Measurements from ENCODE around the gene BRD3. TPM values are rescaled to one million over a fixed set of nuclear protein-coding genes. Genes with fewer than 3 reads are reported as not detected.

Gene BRD3
- total RNA-seq, 1 experiment from 2014 or later: 3.8 TPM

DNA sequence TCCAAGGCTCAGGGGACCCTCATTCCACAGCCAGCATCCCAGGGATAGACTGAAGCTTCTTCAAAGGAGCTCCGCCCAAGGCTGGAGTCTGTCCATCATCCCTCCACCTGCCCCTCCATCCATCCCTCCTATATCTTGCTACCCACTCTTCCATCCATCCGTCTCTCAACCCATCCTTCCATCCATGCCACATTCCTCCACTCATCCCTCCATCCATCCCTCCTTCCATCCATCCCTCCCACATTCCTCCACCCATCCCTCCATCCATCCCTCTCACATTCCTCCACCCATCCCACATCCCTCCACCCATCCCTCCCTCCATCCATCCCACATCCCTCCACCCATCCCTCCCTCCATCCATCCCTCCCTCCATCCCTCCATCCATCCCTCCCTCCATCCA, 70.2 kb downstream of the BRD3 start:
- H3K9me3 ChIP-seq (replicated peaks): no peaks in the 10 kb centered on the region
- no peaks in the 10 kb centered on the region for H3K27me3 ChIP-seq (replicated peaks)
- no peak overlapping the region for H3K27ac ChIP-seq
- no peak overlapping the region for H3K4me3 ChIP-seq
- peaks cover 30% of the 10 kb centered on the region for H3K4me1 ChIP-seq (replicated peaks)
- no peaks in the 10 kb centered on the region for H3K36me3 ChIP-seq
- no peak for DNase-seq (ENCODE audit: low read depth in 1 of 2, low spot score in 2 of 2)

DNA sequence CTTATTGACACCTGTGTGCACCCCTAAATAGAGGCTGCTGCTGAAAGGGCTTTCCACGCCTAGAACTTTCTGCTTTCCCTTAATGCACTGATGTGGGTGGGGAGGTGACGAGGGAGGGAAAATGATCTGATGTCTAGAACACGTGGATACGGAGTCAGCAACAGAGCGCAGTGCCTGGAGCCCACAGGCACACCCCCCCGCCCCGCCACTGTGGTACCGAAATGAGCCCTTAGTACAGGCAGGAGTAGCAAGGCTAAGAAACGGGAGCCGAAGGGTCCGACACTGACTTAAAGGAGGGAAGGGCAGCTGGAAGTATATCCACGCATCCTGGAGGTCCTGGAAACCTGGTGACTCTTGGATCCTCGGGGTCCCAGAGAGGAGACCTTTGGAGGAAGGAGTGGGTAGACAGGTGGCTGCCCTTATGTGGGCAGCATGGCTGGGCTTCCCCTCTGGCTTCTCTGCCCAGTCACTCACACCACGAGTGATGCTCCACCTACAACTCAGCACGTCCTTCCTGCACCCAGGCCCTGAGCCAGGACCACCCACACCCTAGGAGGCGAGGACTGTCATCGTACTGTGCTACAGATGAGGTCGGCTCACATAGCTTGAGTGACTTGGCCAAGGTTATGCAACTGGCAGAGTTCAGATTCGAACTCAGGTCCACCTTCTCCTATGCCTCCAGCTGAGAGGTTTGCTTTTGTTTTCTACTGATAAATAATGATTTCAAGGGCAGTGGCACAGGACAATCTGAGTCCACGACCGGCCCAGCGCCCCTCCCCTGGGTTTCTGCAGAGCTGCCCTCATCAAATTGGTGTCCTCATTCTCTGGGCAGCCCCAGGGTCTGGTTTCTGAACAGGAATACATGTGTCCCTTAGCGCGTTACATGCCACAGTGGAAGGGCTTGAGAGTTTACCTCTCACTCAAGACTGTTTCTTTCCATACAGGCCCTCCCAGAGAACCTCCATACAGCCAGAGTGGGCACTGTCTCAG, 71.0 kb downstream of the BRD3 start:
- Histone ChIP-seq H3K9me3 (replicated peaks) (0 out of 2 replicates have a peak, but pooled peaks cover 6% of the 10 kb centered on the region), H3K4me3 (no peak overlapping the region)
- no peak for DNase-seq (ENCODE audit: low read depth in 1 of 2, low spot score in 2 of 2)

DNA sequence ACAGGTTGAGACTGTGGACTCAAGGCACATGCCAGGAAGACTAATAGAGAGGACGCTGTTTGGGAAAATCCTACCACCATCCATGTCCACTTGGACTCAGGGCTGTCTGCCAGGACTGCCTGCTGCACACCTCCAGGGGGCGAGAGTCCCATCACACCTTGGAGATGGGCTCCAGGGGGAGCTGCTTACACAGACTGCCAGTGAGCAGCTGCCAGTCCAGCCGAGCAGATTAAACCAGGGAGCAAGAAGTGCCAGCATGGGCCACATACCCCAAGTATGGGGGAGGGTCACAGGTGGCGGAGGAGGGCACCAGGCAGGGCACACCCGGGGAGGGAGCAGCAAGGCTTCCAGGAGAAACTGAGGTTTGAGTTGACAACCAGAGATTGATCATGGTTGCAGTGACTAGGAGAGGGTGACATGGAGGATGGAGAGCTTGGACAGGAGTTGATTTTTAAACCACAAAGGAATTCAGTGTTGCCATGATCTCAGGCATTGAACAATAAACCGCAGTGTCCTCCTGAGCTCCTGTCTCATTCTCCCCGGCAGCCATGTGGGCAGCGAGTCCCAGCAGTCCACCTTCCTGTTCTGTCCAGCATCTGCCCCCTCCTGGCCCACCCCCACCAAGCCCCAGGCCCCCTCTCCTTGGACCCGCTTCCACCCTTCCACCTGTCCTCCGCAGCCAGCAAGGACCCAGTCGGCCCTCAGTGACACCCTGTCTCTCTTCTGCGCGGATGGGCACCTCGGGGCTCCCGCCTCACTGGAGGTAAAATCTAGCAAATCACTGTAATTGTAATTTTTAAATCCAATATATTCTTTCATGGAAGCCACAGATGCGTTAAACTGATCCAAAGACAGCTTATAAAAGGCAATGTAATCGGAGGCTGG, 72.6 kb downstream of the BRD3 start:
- no peak for DNase-seq (ENCODE audit: low read depth in 1 of 2, low spot score in 2 of 2)
- Histone ChIP-seq H3K4me3 (no peak overlapping the region), H3K27ac (no peak overlapping the region), H3K27me3 (replicated peaks) (no peaks in the 10 kb centered on the region), H3K9me3 (replicated peaks) (0 out of 2 replicates have a peak, but pooled peaks cover 9% of the 10 kb centered on the region), H3K4me1 (replicated peaks) (peaks cover 36% of the 10 kb centered on the region), H3K36me3 (peaks cover 21% of the 10 kb centered on the region)

More for the DNA sequence above, 71.0 kb downstream of the BRD3 start:
- no peaks in the 10 kb centered on the region for H3K27me3 ChIP-seq (replicated peaks)
- H3K36me3 ChIP-seq: peaks cover 6% of the 10 kb centered on the region
- no peak overlapping the region for H3K27ac ChIP-seq
- peaks cover 30% of the 10 kb centered on the region for H3K4me1 ChIP-seq (replicated peaks)

DNA sequence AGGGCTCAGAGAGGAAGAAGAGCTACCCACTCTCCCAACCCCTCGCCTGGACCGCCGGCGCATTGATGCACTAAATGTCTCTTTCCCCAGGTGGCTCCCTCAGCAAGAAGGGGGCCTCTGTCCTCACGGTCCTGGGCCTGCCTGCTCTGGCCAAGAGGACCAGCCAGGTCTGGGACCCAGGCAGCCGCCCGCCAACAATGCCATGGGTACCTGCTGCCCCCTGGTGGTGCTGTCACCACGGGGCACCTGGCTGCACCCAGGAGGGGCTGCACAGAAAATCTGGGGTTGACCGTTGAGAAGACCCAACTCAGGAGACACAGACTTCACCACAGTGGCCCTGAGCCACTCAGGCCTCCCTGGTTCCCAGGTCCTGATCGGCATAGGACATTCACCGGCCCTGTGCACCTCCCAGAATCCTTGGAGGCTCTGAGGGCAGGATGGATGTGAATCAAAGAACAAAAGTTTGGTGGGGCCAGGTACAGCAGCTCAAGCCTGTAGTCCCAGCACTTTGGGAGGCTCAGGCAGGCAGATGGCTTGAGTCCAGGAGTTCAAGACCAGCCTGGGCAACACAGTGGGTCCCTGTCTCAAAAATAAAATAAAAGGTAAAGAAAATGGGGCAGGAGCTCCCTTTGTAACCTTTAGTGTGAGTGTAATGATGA, 73.3 kb downstream of the BRD3 start:
- peaks cover 43% of the 10 kb centered on the region for H3K4me1 ChIP-seq (replicated peaks)
- H3K36me3 ChIP-seq: peaks cover 28% of the 10 kb centered on the region
- no peaks in the 10 kb centered on the region for H3K27me3 ChIP-seq (replicated peaks)
- H3K9me3 ChIP-seq (replicated peaks): 0 out of 2 replicates have a peak, but pooled peaks cover 9% of the 10 kb centered on the region
- peak; percentile 71 to 77 for DNase-seq (ENCODE audit: low read depth in 1 of 2, low spot score in 2 of 2)
- no peak overlapping the region for H3K27ac ChIP-seq
- H3K4me3 ChIP-seq: no peak overlapping the region

DNA sequence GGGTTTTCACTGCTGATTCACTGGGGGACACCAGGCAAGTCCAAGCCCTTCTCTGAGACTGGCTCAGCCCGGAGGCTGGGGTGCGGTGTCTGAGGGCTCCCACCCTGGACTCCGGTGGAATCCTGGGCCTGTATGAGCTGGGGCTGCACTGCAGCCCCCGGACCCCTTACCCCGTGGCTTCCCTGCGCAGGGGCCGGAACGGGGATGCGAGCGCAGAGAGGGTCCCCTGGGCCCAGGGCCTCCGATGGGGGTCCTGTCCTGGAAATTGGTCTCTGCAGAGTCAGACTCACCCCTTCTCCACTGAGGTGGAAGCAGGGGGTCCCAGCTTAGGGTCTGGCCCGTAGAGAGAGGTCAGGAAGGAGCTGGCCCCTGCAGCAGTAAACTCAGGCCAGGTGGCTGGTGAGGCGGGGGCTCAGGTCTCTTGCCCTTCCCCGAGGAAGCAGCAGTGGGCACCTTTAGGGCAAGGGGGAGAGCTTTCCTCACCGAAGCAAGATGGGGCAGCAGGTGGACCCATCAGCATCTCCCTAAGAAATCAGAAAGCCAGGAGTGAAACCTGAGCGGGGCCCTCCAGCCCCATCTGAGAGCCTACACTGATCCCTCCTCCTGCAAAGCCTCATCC, 74.1 kb downstream of the BRD3 start:
- Histone ChIP-seq H3K4me1 (replicated peaks) (peaks cover 43% of the 10 kb centered on the region), H3K9me3 (replicated peaks) (0 out of 2 replicates have a peak, but pooled peaks cover 9% of the 10 kb centered on the region), H3K27ac (peak overlapping the region; percentile 80; the same call in 1 of the 2 replicates), H3K4me3 (peak overlapping the region; percentile 99), H3K36me3 (peaks cover 30% of the 10 kb centered on the region), H3K27me3 (replicated peaks) (no peaks in the 10 kb centered on the region)
- DNase-seq (ENCODE audit: low read depth in 1 of 2, low spot score in 2 of 2): no peak

DNA sequence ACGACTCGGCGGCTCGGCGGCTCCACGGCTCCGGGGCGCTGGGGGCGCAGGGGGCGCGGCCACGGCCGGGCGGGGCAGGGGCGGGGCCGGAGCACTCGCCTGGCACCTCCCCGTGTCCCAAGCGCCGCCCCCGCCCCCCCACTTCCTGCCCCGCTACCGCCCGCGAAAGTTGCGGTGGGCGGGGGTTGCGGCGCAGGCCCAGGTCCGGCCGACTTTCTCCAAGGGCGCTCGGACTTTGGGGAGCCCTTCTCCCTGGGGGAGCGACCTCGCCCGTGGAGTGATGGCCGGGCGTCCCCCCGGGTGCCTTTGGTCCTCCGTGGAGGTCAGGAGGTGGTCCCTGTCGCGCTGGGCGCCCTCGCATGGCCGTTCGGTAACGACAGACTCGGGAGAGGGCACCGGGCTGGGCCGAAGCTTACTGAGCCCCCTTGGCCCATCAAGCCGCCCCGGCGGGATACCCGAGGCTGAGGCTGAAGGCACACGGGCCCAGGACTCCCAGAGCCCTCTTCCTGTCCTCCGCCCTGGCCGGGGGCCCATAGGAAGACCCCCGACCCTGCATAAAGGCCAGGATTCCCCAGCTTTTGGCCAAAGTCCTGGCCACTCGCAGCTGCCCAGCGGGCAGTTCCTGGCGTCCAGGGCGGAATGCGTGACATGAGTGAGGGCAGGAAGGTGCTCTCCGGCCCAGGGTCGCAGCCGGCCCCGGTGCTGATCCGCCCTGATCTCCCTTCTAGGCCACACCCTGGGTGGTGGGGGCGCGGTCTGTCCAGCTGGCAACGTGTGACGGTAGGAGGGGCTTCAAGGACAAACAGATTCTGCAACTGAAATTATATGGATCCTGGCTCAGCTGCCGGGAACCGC, 74.8 kb downstream of the BRD3 start:
- H3K27me3 ChIP-seq (replicated peaks): no peaks in the 10 kb centered on the region
- H3K4me3 ChIP-seq: peak overlapping the region; percentile 99
- 0 out of 2 replicates have a peak, but pooled peaks cover 9% of the 10 kb centered on the region for H3K9me3 ChIP-seq (replicated peaks)
- peaks cover 37% of the 10 kb centered on the region for H3K36me3 ChIP-seq
- peak; percentile 85 to 91 for DNase-seq (ENCODE audit: low read depth in 1 of 2, low spot score in 2 of 2)
- H3K4me1 ChIP-seq (replicated peaks): peaks cover 43% of the 10 kb centered on the region
- H3K27ac ChIP-seq: peak overlapping the region; percentile 80

DNA sequence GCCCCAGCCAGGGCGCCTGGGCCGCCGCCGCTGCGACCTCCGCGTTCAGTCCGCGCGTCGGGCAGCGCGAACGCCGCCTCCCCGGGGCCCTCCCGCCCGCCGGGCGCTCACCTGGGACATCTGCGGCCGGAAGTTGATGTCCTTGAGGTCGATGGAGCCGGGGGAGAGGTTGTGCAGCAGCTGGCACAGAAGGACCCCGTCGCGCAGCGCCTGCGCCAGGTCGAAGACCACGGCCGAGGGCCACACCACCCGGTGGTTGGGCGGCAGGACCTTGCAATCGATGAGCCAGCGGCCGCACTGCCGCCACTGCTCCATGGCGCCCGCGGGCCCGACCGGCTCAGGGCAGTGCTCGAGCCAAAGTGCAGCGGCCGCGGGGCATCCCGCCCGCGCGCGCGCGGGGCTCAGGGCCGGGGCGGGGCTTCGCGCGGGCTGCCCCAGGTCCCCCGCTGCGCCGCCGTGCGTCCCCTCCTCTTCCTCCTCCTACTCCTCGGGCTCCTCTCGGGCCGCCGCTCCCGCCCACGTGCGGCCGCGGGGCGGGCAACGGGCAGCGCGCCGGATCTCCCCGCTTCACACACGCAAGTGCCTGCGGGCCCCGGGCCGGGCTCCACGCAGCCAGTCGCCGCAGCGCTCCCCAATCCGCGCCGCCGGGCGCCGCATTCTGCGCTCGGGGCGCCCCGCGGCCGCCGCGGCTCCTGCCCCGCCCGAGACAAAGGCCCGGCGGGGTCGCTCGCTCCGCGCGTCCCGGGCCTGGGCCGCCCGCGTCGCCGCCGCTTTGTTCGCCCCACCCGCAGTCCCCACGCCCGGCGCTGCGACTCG, 75.7 kb downstream of the BRD3 start, which contains the start of gene VAV2:
TSS of gene VAV2 (minus strand) at position 361 of the 816 bp plus-strand sequence. CDS start at position 315, 46 bp downstream.
- H3K4me1 ChIP-seq (replicated peaks): peaks cover 43% of the 10 kb centered on the region
- H3K9me3 ChIP-seq (replicated peaks): 0 out of 2 replicates have a peak, but pooled peaks cover 9% of the 10 kb centered on the region
- peaks cover 45% of the 10 kb centered on the region for H3K36me3 ChIP-seq
- H3K27me3 ChIP-seq (replicated peaks): no peaks in the 10 kb centered on the region
- peak within 1 kb of the TSS; percentile 99 for H3K4me3 ChIP-seq
- peak within 1 kb of the TSS; percentile 80 for H3K27ac ChIP-seq
- peak; percentile 54 to 70 for DNase-seq (ENCODE audit: low read depth in 1 of 2, low spot score in 2 of 2)

DNA sequence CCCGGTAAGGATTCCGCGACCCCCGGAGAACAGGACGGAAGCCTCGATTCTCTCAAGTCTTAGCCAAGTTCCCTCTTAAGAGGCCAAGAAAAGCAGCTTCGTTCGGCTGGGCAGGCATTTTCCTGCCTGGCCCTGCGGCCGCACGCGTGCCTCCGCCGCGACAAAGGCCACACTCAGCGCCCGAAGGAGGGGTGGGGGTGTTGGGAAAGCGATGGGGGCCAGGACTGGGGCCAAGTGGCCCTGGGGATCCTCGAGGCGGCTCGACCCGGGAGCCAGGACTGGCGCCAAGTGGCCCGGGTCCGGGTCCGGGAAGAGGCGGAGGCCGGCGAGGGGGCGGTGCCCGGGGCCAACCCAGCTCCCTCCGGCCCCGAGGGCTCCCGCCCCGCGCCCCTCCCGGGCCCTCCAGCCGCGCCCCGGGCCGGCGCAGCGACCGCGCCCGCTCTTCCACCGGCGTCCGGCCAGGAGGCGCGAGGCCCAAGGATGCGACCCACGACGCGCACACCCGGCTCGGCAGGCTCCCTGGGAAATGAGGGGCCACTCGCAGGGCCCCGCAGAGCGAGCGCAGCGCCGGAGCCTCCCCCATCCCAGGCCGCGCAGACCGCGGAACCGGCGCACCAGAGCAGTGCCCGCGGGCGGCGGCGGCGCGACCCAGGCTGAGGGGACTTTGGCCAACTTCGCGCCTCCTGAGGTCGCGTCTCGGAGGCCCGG, 76.5 kb downstream of the BRD3 start:
- DNase-seq (ENCODE audit: low read depth in 1 of 2, low spot score in 2 of 2): peak in 1 of 2 experiments; percentile 16
- peaks cover 48% of the 10 kb centered on the region for H3K36me3 ChIP-seq
- peaks cover 38% of the 10 kb centered on the region for H3K4me1 ChIP-seq (replicated peaks)
- no peaks in the 10 kb centered on the region for H3K27me3 ChIP-seq (replicated peaks)
- H3K27ac ChIP-seq: peak overlapping the region; percentile 49; the same call in 1 of the 2 replicates
- peak overlapping the region; percentile 99 for H3K4me3 ChIP-seq
- 0 out of 2 replicates have a peak, but pooled peaks cover 9% of the 10 kb centered on the region for H3K9me3 ChIP-seq (replicated peaks)

DNA sequence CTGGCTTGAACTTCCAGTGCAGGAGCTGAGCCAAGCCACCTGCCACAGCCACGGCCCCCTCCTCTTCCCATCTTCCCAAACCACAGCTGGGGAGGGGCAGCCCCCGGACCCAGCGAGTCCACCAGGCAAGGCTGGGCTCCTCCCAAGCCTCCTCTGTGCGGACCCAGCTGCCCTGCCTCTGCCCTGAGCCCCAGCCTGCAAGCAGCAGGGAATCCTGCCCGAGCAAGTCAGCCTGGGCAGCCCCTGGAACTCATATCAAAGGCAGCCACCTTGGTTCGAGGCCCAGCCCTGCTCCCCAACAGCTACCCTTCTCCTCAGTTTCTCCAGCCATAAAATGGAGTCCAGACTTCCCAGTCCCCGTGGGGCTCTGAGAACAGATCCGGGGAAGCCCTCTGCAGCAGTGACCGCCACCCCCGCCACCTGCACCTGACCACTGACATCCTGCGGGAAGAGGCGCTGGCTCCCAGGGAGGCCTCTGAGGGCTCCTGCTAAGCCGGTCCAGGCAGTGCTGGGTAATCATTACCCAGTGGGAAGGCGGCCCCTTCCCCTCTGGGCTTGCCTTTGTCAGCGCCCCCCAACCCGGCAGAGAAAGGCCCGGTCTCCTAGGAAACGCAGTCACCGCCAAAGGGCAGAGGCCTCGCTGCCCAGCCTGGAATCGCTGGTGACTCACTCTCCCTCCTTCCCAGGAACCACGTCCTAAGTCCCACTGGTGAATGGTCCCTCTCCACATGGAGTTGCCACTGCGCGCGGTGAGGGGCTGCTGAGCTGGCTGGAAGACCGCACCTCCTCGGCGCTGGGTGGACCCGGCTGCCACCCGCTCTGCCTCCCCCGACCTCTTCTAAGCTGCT, 77.2 kb downstream of the BRD3 start:
- H3K4me3 ChIP-seq: peak overlapping the region; percentile 99

DNA sequence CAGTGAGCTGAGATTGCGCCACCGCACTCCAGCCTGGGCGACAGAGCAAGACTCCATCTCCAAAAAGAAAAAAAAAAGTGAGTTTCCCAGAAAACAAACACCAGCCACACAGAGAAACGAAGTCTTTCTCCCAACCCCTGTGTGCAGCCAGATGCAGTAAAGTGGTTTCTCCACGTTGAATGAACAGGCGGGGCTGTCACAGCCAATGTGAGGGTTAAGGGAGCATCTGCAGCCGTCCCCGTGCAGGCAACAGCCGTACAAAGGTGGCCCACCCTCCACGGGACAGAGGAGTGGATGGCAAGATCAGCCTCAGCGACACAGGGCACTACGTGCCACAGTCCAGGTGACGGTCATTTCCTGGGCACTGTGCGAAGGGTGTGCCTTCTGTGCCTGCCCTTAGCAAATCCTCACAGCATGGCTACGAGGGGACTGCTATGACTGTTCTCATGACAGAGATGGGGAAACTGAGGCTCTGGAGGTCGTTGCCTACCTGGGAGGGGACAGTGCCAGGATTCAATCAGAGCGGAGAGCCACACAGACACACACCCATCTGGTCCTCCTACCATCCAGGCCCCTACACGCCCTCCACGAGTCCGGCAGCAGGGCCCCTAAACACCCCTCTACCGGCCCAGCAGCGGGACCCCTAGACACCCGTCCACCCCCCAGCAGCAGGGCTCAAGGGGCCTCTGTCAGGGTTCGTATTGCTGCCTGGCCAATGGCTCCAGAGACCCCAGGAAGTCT, 78.0 kb downstream of the BRD3 start:
- H3K36me3 ChIP-seq: peaks cover 61% of the 10 kb centered on the region
- peaks cover 33% of the 10 kb centered on the region for H3K4me1 ChIP-seq (replicated peaks)
- 0 out of 2 replicates have a peak, but pooled peaks cover 9% of the 10 kb centered on the region for H3K9me3 ChIP-seq (replicated peaks)
- peak overlapping the region; percentile 99 for H3K4me3 ChIP-seq
- H3K27me3 ChIP-seq (replicated peaks): no peaks in the 10 kb centered on the region
- no peak overlapping the region for H3K27ac ChIP-seq
- DNase-seq (ENCODE audit: low read depth in 1 of 2, low spot score in 2 of 2): no peak

More for the DNA sequence above, 77.2 kb downstream of the BRD3 start:
- Histone ChIP-seq H3K27ac (peak overlapping the region; percentile 37; the same call in 1 of the 2 replicates), H3K27me3 (replicated peaks) (no peaks in the 10 kb centered on the region), H3K36me3 (peaks cover 56% of the 10 kb centered on the region), H3K4me1 (replicated peaks) (peaks cover 38% of the 10 kb centered on the region), H3K9me3 (replicated peaks) (0 out of 2 replicates have a peak, but pooled peaks cover 9% of the 10 kb centered on the region)
- DNase-seq (ENCODE audit: low read depth in 1 of 2, low spot score in 2 of 2): peak; percentile 69 to 77

Measured in SJSA1 (cell line).